ENCODE measurements around the gene PRKCB.

DNA sequence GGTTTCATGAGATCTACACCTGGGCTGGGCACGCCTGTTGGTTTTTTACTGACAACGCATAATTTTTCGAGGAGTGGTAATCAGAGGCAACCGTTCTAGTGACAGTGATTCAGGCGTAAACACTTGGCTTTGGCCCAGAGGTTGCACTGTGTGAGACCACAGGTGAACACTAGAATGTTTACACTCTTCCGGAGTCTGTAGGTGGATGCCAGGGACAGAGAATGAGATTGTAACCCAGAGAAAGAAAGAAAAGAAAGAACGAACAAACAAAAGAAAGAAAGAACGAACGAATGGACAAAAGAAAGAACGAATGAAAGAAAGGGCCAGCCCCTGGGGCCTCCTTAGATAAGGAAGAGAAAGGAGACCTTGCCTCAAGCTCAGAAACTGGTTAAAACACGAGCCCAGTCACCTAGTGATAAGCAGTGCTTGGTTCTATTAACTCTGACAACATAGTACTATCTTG, 113.2 kb downstream of the PRKCB start:
- TF ChIP-seq POLR2AphosphoS5 (IDR thresholded peaks at IDR 0.05; ENCODE audit: low read depth, low read length) (no peak), SIN3A (IDR thresholded peaks at IDR 0.05; ENCODE audit: borderline replicate concordance, insufficient read depth, low read length) (no peak), TAF1 (IDR thresholded peaks at IDR 0.05; ENCODE audit: borderline replicate concordance, insufficient read depth, low read length) (no peak), REST (IDR thresholded peaks at IDR 0.05; ENCODE audit: insufficient read depth in 1 of 2, low read depth in 2 of 2, low read length in 2 of 2) (no peak)

Measured in PFSK-1 (cell line).